Neuronal stem cell (in vitro differentiated cells): ENCODE results near the gene BTBD9.

Experiments
- DNase-seq: peaks from one replicate; pipeline ENCODE4 v3.0.0-alpha.2; 2013; ENCODE audit warnings: low spot score
- H2AFZ ChIP-seq: one replicate; pipeline ENCODE4 v1.6.1; 2013; ENCODE audit warnings: mild to moderate bottlenecking, low read length, inconsistent platforms
- H2AK5ac ChIP-seq: 2 replicates; pipeline ENCODE4 v1.6.1; 2013; ENCODE audit warnings: low read depth, mild to moderate bottlenecking, inconsistent platforms, low read length, moderate library complexity, mixed read lengths
- H2BK120ac ChIP-seq: 2 replicates; pipeline ENCODE4 v1.6.1; 2013; ENCODE audit warnings: low read depth, mild to moderate bottlenecking, inconsistent platforms, low read length, moderate library complexity, mixed read lengths
- H2BK12ac ChIP-seq: one replicate; pipeline ENCODE4 v1.6.1; 2013; ENCODE audit warnings: low read length, inconsistent platforms
- H2BK15ac ChIP-seq: 2 replicates; pipeline ENCODE4 v1.6.1; 2013; ENCODE audit warnings: mild to moderate bottlenecking, low read length, inconsistent platforms, mixed read lengths
- H2BK5ac ChIP-seq: one replicate; pipeline ENCODE4 v1.6.1; 2013; ENCODE audit warnings: inconsistent platforms, mild to moderate bottlenecking, low read length, moderate library complexity
- H3K14ac ChIP-seq: one replicate; pipeline ENCODE4 v1.6.1; 2013; ENCODE audit warnings: low read length, inconsistent platforms
- H3K18ac ChIP-seq: 2 replicates; pipeline ENCODE4 v1.6.1; 2013; ENCODE audit warnings: low read length, inconsistent platforms
- H3K23ac ChIP-seq: 2 replicates; pipeline ENCODE4 v1.6.1; 2013; ENCODE audit warnings: low read depth, mild to moderate bottlenecking, mixed read lengths, low read length, inconsistent platforms; ENCODE audit not compliant: poor library complexity
- H3K27ac ChIP-seq: replicated peaks from 3 replicates; pipeline ENCODE4 v1.5.1; 2013; ENCODE audit warnings: low read length, inconsistent platforms
- H3K27me3 ChIP-seq, 3 experiments: 2 replicates each; pipeline ENCODE4 v1.6.1; 2013; ENCODE audit warnings: low read length in 3 of 3, mild to moderate bottlenecking in 2 of 3, inconsistent platforms in 1 of 3, low read depth in 1 of 3, mixed read lengths in 1 of 3, moderate library complexity in 1 of 3; ENCODE audit not compliant: control insufficient read depth in 3 of 3, insufficient read depth in 3 of 3
- H3K36me3 ChIP-seq, 2 donors: replicated peaks in 1 of 2; 2 replicates each; pipeline ENCODE4 v1.6.1; 2013; ENCODE audit warnings: low read length in 2 of 2; ENCODE audit not compliant: control insufficient read depth in 2 of 2, insufficient read depth in 2 of 2
- H3K4ac ChIP-seq: 2 replicates; pipeline ENCODE4 v1.6.1; 2013; ENCODE audit warnings: inconsistent platforms, mild to moderate bottlenecking, low read length, moderate library complexity
- H3K4me1 ChIP-seq, 2 donors: 1 replicate in 1 of 2; 2 replicates in 1 of 2; pipeline ENCODE4 v1.6.1; 2013; ENCODE audit warnings: low read length in 2 of 2, low read depth in 1 of 2; ENCODE audit not compliant: control insufficient read depth in 2 of 2, insufficient read depth in 1 of 2
- H3K4me2 ChIP-seq: one replicate; pipeline ENCODE4 v1.6.1; 2013; ENCODE audit warnings: mild to moderate bottlenecking, low read length, inconsistent platforms; ENCODE audit not compliant: insufficient read depth, poor library complexity, severe bottlenecking
- H3K4me3 ChIP-seq, 2 donors: 2 replicates each; pipeline ENCODE4 v1.5.1; 2013; ENCODE audit warnings: low read length in 2 of 2, mild to moderate bottlenecking in 2 of 2, inconsistent platforms in 1 of 2, moderate library complexity in 1 of 2
- H3K79me1 ChIP-seq: one replicate; pipeline ENCODE4 v1.6.1; 2013; ENCODE audit warnings: low read depth, mild to moderate bottlenecking, inconsistent platforms, low read length, moderate library complexity
- H3K9ac ChIP-seq: one replicate; pipeline ENCODE4 v1.6.1; 2013; ENCODE audit warnings: mild to moderate bottlenecking, low read depth, low read length, inconsistent platforms; ENCODE audit not compliant: poor library complexity
- H3K9me3 ChIP-seq, 2 donors: replicated peaks in 1 of 2; 2 replicates each; pipeline versions ENCODE3 to v1.6.1; 2013; ENCODE audit warnings: low read length in 2 of 2, mild to moderate bottlenecking in 2 of 2, inconsistent platforms in 1 of 2, low read depth in 1 of 2, mixed read lengths in 1 of 2, moderate library complexity in 1 of 2; ENCODE audit not compliant: control insufficient read depth in 2 of 2, insufficient read depth in 1 of 2
- H4K8ac ChIP-seq: one replicate; pipeline ENCODE4 v1.6.1; 2013; ENCODE audit warnings: low read depth, mild to moderate bottlenecking, inconsistent platforms, low read length, moderate library complexity
- H4K91ac ChIP-seq: one replicate; pipeline ENCODE4 v1.6.1; 2013; ENCODE audit warnings: low read length, low read depth, mild to moderate bottlenecking, inconsistent platforms; ENCODE audit not compliant: poor library complexity
- WGBS, 2 donors: extraction: QIAGEN DNeasy Blood & Tissue Kit; methylation state at CpG; one replicate each; pipeline ENCODE4 v1.1.7; 2013; ENCODE audit warnings: missing lambda C conversion rate in 2 of 2, mixed read lengths in 1 of 2; ENCODE audit not compliant: insufficient read length in 2 of 2, insufficient replicate concordance in 1 of 2; ENCODE audit errors: extremely low coverage in 2 of 2; 5-methylcytosine and 5-hydroxymethylcytosine counted together

BTBD9 gene

DNA sequence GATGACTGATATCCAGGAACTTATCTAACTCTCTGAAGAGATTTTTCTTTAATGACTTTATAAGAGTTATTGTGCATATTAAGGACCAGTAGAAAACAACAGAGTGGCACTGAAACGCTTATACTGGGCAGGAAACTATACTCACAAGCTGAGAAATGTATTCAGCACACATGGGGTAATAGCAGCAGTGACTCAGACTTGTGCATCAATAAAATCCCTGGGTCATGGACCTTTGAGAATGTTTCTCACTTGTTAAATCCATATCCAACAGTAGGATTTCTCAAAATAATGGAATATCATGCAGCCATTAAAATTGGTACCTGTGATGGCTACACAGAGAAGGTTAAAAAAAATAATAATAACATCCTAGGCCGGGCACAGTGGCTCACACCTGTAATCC lies 219.5 kb downstream of the BTBD9 start:
- Histone ChIP-seq H3K9ac (no peak overlapping the region), H2AK5ac (no peak overlapping the region), H3K23ac (no peak overlapping the region), H3K18ac (no peak overlapping the region), H3K9me3 (no peaks in the 10 kb centered on the region), H3K4ac (no peak overlapping the region), H2BK12ac (no peak overlapping the region), H4K8ac (no peak overlapping the region), H4K91ac (no peak overlapping the region), H2BK5ac (no peak overlapping the region), H3K79me1 (no peaks in the 10 kb centered on the region), H2AFZ (no peak overlapping the region), H3K4me2 (no peak overlapping the region), H3K27me3 (no peaks in the 10 kb centered on the region), H2BK15ac (no peak overlapping the region), H2BK120ac (no peak overlapping the region), H3K4me1 (no peaks in the 10 kb centered on the region), H3K14ac (no peak overlapping the region), H3K27ac (no peak overlapping the region), H3K4me3 (no peak overlapping the region), H3K36me3 (no peaks in the 10 kb centered on the region)
- no CpG with 5 or more reads among the region's 2 CpGs for WGBS, 2 donors
- no peak for DNase-seq

DNA sequence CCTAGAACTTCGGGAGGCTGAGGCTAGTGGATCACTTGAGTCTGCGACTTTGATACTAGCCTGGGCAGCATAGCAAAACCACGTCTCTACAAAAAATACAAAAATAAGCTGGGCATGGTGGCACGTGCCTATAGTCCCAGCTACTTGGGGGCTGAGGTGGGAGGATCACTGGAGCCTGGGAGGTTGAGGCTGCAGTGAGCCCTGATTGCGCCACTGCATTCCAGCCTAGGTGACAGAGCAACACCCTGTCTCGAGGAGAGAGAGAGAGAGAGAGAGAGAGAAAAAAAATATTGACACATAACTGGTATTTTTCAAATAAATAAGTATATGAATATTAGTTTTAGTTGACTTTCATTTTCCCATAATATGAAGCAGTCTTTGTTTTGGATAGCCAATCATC lies 222.2 kb downstream of the BTBD9 start:
- no peak overlapping the region for H3K27ac ChIP-seq
- no peaks in the 10 kb centered on the region for H3K79me1 ChIP-seq
- no peaks in the 10 kb centered on the region for H3K36me3 ChIP-seq
- H3K27me3 ChIP-seq: no peaks in the 10 kb centered on the region
- no peak for DNase-seq
- H2BK15ac ChIP-seq: no peak overlapping the region
- no peak overlapping the region for H3K4me3 ChIP-seq
- no peak overlapping the region for H2BK120ac ChIP-seq
- H3K4me2 ChIP-seq: no peak overlapping the region
- H3K14ac ChIP-seq: no peak overlapping the region
- H2BK5ac ChIP-seq: no peak overlapping the region
- H2AFZ ChIP-seq: no peak overlapping the region
- H4K8ac ChIP-seq: no peak overlapping the region
- no peak overlapping the region for H3K23ac ChIP-seq
- H3K18ac ChIP-seq: no peak overlapping the region
- no peak overlapping the region for H2BK12ac ChIP-seq
- H4K91ac ChIP-seq: no peak overlapping the region
- no CpG with 5 or more reads among the region's 6 CpGs for WGBS, 2 donors
- no peak overlapping the region for H2AK5ac ChIP-seq
- no peaks in the 10 kb centered on the region for H3K4me1 ChIP-seq
- H3K4ac ChIP-seq: no peak overlapping the region
- H3K9ac ChIP-seq: no peak overlapping the region
- no peaks in the 10 kb centered on the region for H3K9me3 ChIP-seq

GRCh38 chr6:38415231-38416005 lies 224.3 kb downstream of the BTBD9 start:
- Histone ChIP-seq H3K4ac (no peak overlapping the region), H3K27ac (no peak overlapping the region), H2AFZ (no peak overlapping the region), H3K9ac (no peak overlapping the region), H3K27me3 (no peaks in the 10 kb centered on the region), H3K79me1 (no peaks in the 10 kb centered on the region), H3K9me3 (no peaks in the 10 kb centered on the region), H3K4me3 (no peak overlapping the region), H3K18ac (no peak overlapping the region), H2AK5ac (no peak overlapping the region), H2BK5ac (no peak overlapping the region), H2BK120ac (no peak overlapping the region), H3K36me3 (no peaks in the 10 kb centered on the region), H4K8ac (no peak overlapping the region), H4K91ac (no peak overlapping the region), H3K4me1 (no peaks in the 10 kb centered on the region), H3K4me2 (no peak overlapping the region), H2BK15ac (no peak overlapping the region), H3K23ac (no peak overlapping the region), H3K14ac (no peak overlapping the region), H2BK12ac (no peak overlapping the region)
- 100% methylated on average over 2 of the region's 5 CpGs; no CpG with 5 or more reads in 1 of the 2 donors for WGBS, 2 donors
- no peak for DNase-seq

GRCh38 chr6:38413102-38413800 lies 226.5 kb downstream of the BTBD9 start:
- Histone ChIP-seq H2BK120ac (no peak overlapping the region), H2AFZ (no peak overlapping the region), H3K4me2 (no peak overlapping the region), H3K23ac (no peak overlapping the region), H3K9me3 (no peaks in the 10 kb centered on the region), H2AK5ac (no peak overlapping the region), H3K36me3 (no peaks in the 10 kb centered on the region), H4K91ac (no peak overlapping the region), H2BK15ac (no peak overlapping the region), H3K4ac (no peak overlapping the region), H2BK12ac (no peak overlapping the region), H3K27me3 (no peaks in the 10 kb centered on the region), H3K79me1 (no peaks in the 10 kb centered on the region), H2BK5ac (no peak overlapping the region), H3K4me1 (no peaks in the 10 kb centered on the region), H3K18ac (no peak overlapping the region), H4K8ac (no peak overlapping the region), H3K27ac (no peak overlapping the region), H3K4me3 (no peak overlapping the region), H3K9ac (no peak overlapping the region), H3K14ac (no peak overlapping the region)
- DNase-seq: no peak
- WGBS, 2 donors: no CpG with 5 or more reads among the region's 4 CpGs
